IMR-90 (cell line): ENCODE data around the gene TMEM114.

Source experiments
- BHLHE40 ChIP-seq: fragments of 150-350 bp; IDR thresholded peaks from 2 replicates; pipeline ENCODE4 v1.6.1; 2016; ENCODE audit warnings: mild to moderate bottlenecking, low read depth, low read length
- CTCF ChIP-seq: conservative IDR thresholded peaks from 2 replicates; pipeline ENCODE4 v1.5.1; 2012; ENCODE audit warnings: mild to moderate bottlenecking, low read depth, low read length, improper control_type of control experiment
- ELK1 ChIP-seq: fragments of 150-350 bp; IDR thresholded peaks from 2 replicates; pipeline ENCODE4 v1.6.1; 2016; ENCODE audit warnings: low read depth, mild to moderate bottlenecking, low read length, moderate library complexity, borderline replicate concordance
- MAFK ChIP-seq: IDR thresholded peaks from 2 replicates; pipeline ENCODE4 v1.6.1; 2012; ENCODE audit warnings: low read depth, low read length, improper control_type of control experiment
- MAZ ChIP-seq: IDR thresholded peaks from 2 replicates; pipeline ENCODE4 v1.6.1; 2012; ENCODE audit warnings: low read depth, mild to moderate bottlenecking, low read length, improper control_type of control experiment, moderate library complexity, borderline replicate concordance
- POLR2A ChIP-seq: IDR thresholded peaks from 2 replicates; pipeline ENCODE4 v1.6.1; 2012; ENCODE audit warnings: mild to moderate bottlenecking, low read depth, low read length
- RAD21 ChIP-seq: IDR thresholded peaks from 2 replicates; pipeline ENCODE4 v1.6.1; 2012; ENCODE audit warnings: low read length, improper control_type of control experiment

GRCh38 chr16:8594149-8594666 lies 3.9 kb upstream of the TMEM114 start:
- TF ChIP-seq CTCF = no peak
- no peak for TF ChIP-seq POLR2A
- no peak for TF ChIP-seq RAD21
- no peak for TF ChIP-seq BHLHE40
- TF ChIP-seq MAFK = no peak
- no peak for TF ChIP-seq MAZ
- no peak for TF ChIP-seq ELK1
